Measurements from ENCODE around the gene FOXP1.

Gene FOXP1

GRCh38 chr3:71129611-71130431 is 453.7 kb downstream of the FOXP1 start:
- H3K36me3 ChIP-seq (replicated peaks; ENCODE audit: low read depth, low read length) = peaks cover 30% of the 10 kb centered on the region
- H3K4me3 ChIP-seq (ENCODE audit: low read length) = peak overlapping the region; percentile 86
- H3K27ac ChIP-seq (ENCODE audit: low read length) = peak overlapping the region; percentile 95
- no peak overlapping the region for H2AFZ ChIP-seq (ENCODE audit: low read depth, low read length)
- H3K9me3 ChIP-seq (ENCODE audit: insufficient read depth, low read length) = no peaks in the 10 kb centered on the region
- peaks cover 8% of the 10 kb centered on the region; the same call in 1 of the 2 replicates for H4K20me1 ChIP-seq (ENCODE audit: insufficient read depth, low read length)
- no peaks in the 10 kb centered on the region for H3K27me3 ChIP-seq (ENCODE audit: low read depth, low read length)
- TF ChIP-seq EZH2phosphoT487 (IDR thresholded peaks at IDR 0.05; ENCODE audit: low read depth) (no peak), CTCF (IDR thresholded peaks at IDR 0.05; ENCODE audit: low read depth, low read length) (no peak)
- peaks cover 98% of the 10 kb centered on the region for H3K79me2 ChIP-seq (ENCODE audit: low read length)
- peaks cover 60% of the 10 kb centered on the region for H3K4me1 ChIP-seq (ENCODE audit: low read length)
- H3K4me2 ChIP-seq (ENCODE audit: low read length) = peak overlapping the region; percentile 91
- H3K9ac ChIP-seq (ENCODE audit: low read length) = peak overlapping the region; percentile 98

DNA sequence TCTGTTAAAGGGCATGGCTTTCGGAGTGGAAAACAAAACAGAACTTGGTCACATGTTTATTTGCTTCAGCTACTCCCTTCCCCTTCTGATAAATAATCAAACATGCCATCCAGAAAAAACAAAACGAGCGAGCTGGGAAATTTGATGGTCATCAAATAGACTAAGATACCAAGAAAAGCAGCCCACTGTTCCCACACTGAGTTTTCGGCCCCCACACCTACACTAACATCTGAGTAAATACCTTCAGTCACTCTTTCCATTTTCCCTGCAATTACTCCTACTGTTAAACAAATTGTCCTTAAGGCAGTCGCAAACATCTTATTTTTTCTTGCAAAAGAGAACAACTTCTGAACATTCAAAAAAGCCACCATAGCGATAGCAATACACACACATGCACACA is 454.6 kb downstream of the FOXP1 start:
- H2AFZ ChIP-seq (ENCODE audit: low read depth, low read length) = no peak overlapping the region
- peaks cover 100% of the 10 kb centered on the region for H3K79me2 ChIP-seq (ENCODE audit: low read length)
- peak overlapping the region; percentile 98 for H3K9ac ChIP-seq (ENCODE audit: low read length)
- H3K4me1 ChIP-seq (ENCODE audit: low read length) = peaks cover 60% of the 10 kb centered on the region
- H3K27me3 ChIP-seq (ENCODE audit: low read depth, low read length) = no peaks in the 10 kb centered on the region
- peak overlapping the region; percentile 91 for H3K4me2 ChIP-seq (ENCODE audit: low read length)
- H3K27ac ChIP-seq (ENCODE audit: low read length) = peak overlapping the region; percentile 95
- H3K4me3 ChIP-seq (ENCODE audit: low read length) = peak overlapping the region; percentile 86
- peaks cover 31% of the 10 kb centered on the region for H3K36me3 ChIP-seq (replicated peaks; ENCODE audit: low read depth, low read length)
- peaks cover 12% of the 10 kb centered on the region; the same call in 1 of the 2 replicates for H4K20me1 ChIP-seq (ENCODE audit: insufficient read depth, low read length)
- H3K9me3 ChIP-seq (ENCODE audit: insufficient read depth, low read length) = no peaks in the 10 kb centered on the region
- TF ChIP-seq CTCF (IDR thresholded peaks at IDR 0.05; ENCODE audit: low read depth, low read length) (no peak), EZH2phosphoT487 (IDR thresholded peaks at IDR 0.05; ENCODE audit: low read depth) (no peak)

DNA sequence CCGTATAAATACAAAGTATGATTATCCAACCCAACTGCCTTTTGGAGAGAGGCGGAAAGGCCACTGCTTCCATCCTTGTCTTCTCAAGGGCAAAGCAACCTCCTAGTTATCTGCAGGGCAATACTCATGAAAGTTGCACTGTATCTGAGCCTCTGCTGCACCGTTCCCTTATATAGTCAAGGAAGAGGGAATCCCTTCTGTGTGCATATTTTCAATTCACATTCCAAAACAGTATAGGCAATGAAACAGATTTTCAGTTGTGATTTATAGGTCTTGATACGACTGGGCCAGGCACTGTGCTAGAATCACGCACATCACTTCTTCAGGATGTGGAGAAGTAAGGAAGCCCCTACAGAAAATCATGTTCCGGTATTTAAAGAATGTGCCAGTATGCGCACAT is 455.7 kb downstream of the FOXP1 start:
- peak overlapping the region; percentile 86 for H3K4me3 ChIP-seq (ENCODE audit: low read length)
- no peak overlapping the region for H2AFZ ChIP-seq (ENCODE audit: low read depth, low read length)
- peaks cover 60% of the 10 kb centered on the region for H3K4me1 ChIP-seq (ENCODE audit: low read length)
- peaks cover 100% of the 10 kb centered on the region for H3K79me2 ChIP-seq (ENCODE audit: low read length)
- TF ChIP-seq EZH2phosphoT487 (IDR thresholded peaks at IDR 0.05; ENCODE audit: low read depth) (no peak), CTCF (IDR thresholded peaks at IDR 0.05; ENCODE audit: low read depth, low read length) (no peak)
- peaks cover 31% of the 10 kb centered on the region for H3K36me3 ChIP-seq (replicated peaks; ENCODE audit: low read depth, low read length)
- H4K20me1 ChIP-seq (ENCODE audit: insufficient read depth, low read length) = peaks cover 21% of the 10 kb centered on the region
- H3K9ac ChIP-seq (ENCODE audit: low read length) = peak overlapping the region; percentile 98
- H3K27me3 ChIP-seq (ENCODE audit: low read depth, low read length) = no peaks in the 10 kb centered on the region
- H3K27ac ChIP-seq (ENCODE audit: low read length) = peak overlapping the region; percentile 95
- H3K4me2 ChIP-seq (ENCODE audit: low read length) = peak overlapping the region; percentile 91
- no peaks in the 10 kb centered on the region for H3K9me3 ChIP-seq (ENCODE audit: insufficient read depth, low read length)

DNA sequence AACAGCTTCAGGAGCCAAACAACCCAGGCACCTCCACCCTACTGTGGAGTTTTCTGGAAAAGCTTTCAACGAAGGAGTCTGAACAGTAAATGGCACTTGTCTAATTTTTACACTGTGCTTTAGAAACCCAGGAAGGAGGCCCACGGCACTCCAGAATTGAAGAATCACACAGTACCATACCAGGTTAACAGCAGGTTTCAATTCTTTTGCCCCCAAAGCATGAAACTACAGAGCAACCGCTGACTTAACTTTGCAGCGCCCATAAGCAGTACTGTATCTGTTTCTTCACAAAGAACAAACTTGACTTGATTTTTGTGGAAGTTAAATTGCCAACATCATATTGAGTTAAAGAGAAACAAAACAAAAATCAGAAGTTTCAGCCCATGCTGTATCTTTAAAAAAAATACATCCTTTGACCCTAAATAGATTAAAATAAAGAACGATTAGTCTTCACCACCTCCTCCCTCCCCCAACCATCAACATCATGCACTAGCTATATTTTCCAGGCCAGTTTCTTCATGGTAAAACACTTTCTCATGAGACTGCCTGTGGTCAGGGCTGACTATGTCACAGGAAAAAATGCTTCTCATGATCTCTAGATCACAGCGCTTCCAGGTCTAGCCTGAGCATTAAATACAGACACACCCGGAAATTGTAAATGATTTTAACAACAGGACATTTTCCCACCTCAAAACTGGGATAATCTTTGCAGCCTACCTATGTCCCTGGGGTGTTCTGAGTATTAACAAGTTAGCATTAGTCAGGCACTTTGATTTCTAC is 456.3 kb downstream of the FOXP1 start:
- no peaks in the 10 kb centered on the region for H3K9me3 ChIP-seq (ENCODE audit: insufficient read depth, low read length)
- peak overlapping the region; percentile 98 for H3K9ac ChIP-seq (ENCODE audit: low read length)
- H2AFZ ChIP-seq (ENCODE audit: low read depth, low read length) = no peak overlapping the region
- TF ChIP-seq EZH2phosphoT487 (IDR thresholded peaks at IDR 0.05; ENCODE audit: low read depth) = no peak
- no peak for TF ChIP-seq CTCF (IDR thresholded peaks at IDR 0.05; ENCODE audit: low read depth, low read length)
- H3K27me3 ChIP-seq (ENCODE audit: low read depth, low read length) = no peaks in the 10 kb centered on the region
- peaks cover 27% of the 10 kb centered on the region for H4K20me1 ChIP-seq (ENCODE audit: insufficient read depth, low read length)
- H3K36me3 ChIP-seq (replicated peaks; ENCODE audit: low read depth, low read length) = peaks cover 31% of the 10 kb centered on the region
- peaks cover 60% of the 10 kb centered on the region for H3K4me1 ChIP-seq (ENCODE audit: low read length)
- peak overlapping the region; percentile 91 for H3K4me2 ChIP-seq (ENCODE audit: low read length)
- peak overlapping the region; percentile 86 for H3K4me3 ChIP-seq (ENCODE audit: low read length)
- H3K79me2 ChIP-seq (ENCODE audit: low read length) = peaks cover 100% of the 10 kb centered on the region
- peak overlapping the region; percentile 95 for H3K27ac ChIP-seq (ENCODE audit: low read length)

Measured in OCI-LY3 (cell line).